Ovary (tissue), 9 donors: Measurements from ENCODE around the gene PNMA6F. TPM values are rescaled to one million over a fixed set of nuclear protein-coding genes. Genes with fewer than 3 reads are reported as not detected.
A peak's percentile ranks its signal among the peaks of the same experiment; 100 is the strongest.

Experiments
- DNase-seq, 5 donors: peaks; one replicate each; pipeline ENCODE4 v3.0.0-alpha.2; 2019 to 2020
- H3K27ac ChIP-seq, 2 donors: fragments of 200-600 bp; one replicate each; pipeline versions ENCODE4 v1.5.1 to v1.8.0; 2019 to 2022
- H3K27me3 ChIP-seq: fragments of 200-600 bp; one replicate; pipeline ENCODE4 v1.8.0; 2022
- H3K36me3 ChIP-seq: fragments of 200-600 bp; sonication (generic); one replicate; pipeline ENCODE4 v1.5.1; 2019
- H3K4me1 ChIP-seq: one replicate; pipeline ENCODE4 v1.8.1; 2013; ENCODE audit warnings: mild to moderate bottlenecking, moderate library complexity; ENCODE audit not compliant: insufficient read depth
- H3K4me3 ChIP-seq: fragments of 200-600 bp; sonication (generic); one replicate; pipeline ENCODE4 v1.5.1; 2017
- H3K9me3 ChIP-seq, 2 donors: fragments of 200-600 bp in 1 of 2; sonication (generic) in 1 of 2; one replicate each; pipeline versions ENCODE4 v1.5.1 to v1.8.1; 2013 to 2019; ENCODE audit warnings: mild to moderate bottlenecking in 1 of 2, moderate library complexity in 1 of 2
- EP300 ChIP-seq: sonication (generic); formaldehyde crosslinking; IDR thresholded peaks from one replicate; pipeline ENCODE4 v1.6.1; 2017; ENCODE audit warnings: antibody characterized with exemption
- POLR2A ChIP-seq: fragments of 450-650 bp; IDR thresholded peaks from one replicate; pipeline ENCODE4 v1.6.1; 2017; ENCODE audit warnings: antibody characterized with exemption, mild to moderate bottlenecking, moderate library complexity
- WGBS, 3 donors: extraction: QIAGEN DNeasy Blood & Tissue Kit in 1 of 3; methylation state at CpG; one replicate each; pipeline versions ENCODE4 v1.1.5 to v1.1.7; 2013 to 2017; 5-methylcytosine and 5-hydroxymethylcytosine counted together
- intact Hi-C, 4 donors: fragments of 100-400 bp; cut with DNase I; formaldehyde crosslinking; loops; one replicate each; pipeline versions ENCODE4 v1.11.0 to v1.15.1; 2022 to 2023
- polyA plus RNA-seq, 2 donors: library from polyadenylated mRNA; stranded (reverse); fragments of 200-250 nt in 1 of 2; fragments of 350-450 nt in 1 of 2; fragmentation: Illumina TruSeq in 1 of 2; extraction: RNeasy Lipid Tissue Mini Kit (QIAGEN cat#74804) in 1 of 2; gene quantifications; one replicate each; pipeline ENCODE4 v1.2.3, GENCODE V29; 2013 to 2014
- total RNA-seq, 7 donors: library from RNA; depleted of rRNA in 2 of 7; stranded (reverse); fragments of >200 nt in 2 of 7; fragmentation: NEBNext Ultra II Directional in 3 of 7; extraction: Animal tissue kit (Norgen Biotek cat#: 25700) in 3 of 7; gene quantifications; one replicate each; pipeline versions ENCODE4 v1.1.0 to v1.2.4, GENCODE V29; 2016 to 2023
- TF ChIP-seq, protein P1 (sequence below), 3 donors: fragments of 450-650 bp in 2 of 3; fragments of 200-600 bp in 1 of 3; IDR thresholded peaks; one replicate each; pipeline versions ENCODE4 v1.5.1 to v1.8.0; 2016 to 2022; ENCODE audit warnings: antibody characterized with exemption in 3 of 3, mild to moderate bottlenecking in 1 of 3
- donor health status: DM: no; HTN: no; CAD: no; lungs with moderate emphysema.
- donor health status: DM: no; HTN: no; CAD: no.
- donor health status: Bipolar disorder and iron deficiency.
- donor health status: DM: yes; HTN: yes; CAD: no.
- donor health status: DM: no; HTN: no; CAD: no.
- donor health status: DM: yes; HTN: yes; CAD: no.

The PNMA6F gene
- total and polyA plus RNA-seq, 9 donors: 0.04 TPM; not detected in 8

DNA sequence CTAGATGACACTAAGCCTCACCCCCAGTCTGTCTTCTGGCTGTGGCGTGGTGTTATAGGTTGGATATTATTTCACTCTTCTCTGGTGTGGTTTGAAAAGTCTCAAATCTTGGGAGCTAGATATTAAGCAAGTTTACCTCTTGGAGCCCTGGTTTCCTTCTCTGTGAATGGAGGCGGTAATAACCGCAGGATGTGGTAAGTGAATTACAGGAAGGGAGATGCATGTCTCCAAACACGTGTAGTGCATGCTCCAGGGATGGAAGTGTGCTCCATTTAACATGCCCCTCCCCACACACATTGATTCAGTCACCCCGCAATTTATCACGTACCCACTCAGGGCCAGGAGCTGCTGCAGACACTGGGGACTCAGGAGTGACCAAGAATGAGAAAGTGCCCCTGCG lies 17.3 kb upstream of the PNMA6F start:
- TF ChIP-seq, protein P1, sequence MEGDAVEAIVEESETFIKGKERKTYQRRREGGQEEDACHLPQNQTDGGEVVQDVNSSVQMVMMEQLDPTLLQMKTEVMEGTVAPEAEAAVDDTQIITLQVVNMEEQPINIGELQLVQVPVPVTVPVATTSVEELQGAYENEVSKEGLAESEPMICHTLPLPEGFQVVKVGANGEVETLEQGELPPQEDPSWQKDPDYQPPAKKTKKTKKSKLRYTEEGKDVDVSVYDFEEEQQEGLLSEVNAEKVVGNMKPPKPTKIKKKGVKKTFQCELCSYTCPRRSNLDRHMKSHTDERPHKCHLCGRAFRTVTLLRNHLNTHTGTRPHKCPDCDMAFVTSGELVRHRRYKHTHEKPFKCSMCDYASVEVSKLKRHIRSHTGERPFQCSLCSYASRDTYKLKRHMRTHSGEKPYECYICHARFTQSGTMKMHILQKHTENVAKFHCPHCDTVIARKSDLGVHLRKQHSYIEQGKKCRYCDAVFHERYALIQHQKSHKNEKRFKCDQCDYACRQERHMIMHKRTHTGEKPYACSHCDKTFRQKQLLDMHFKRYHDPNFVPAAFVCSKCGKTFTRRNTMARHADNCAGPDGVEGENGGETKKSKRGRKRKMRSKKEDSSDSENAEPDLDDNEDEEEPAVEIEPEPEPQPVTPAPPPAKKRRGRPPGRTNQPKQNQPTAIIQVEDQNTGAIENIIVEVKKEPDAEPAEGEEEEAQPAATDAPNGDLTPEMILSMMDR (IDR thresholded peaks at IDR 0.05): no peak
- TF ChIP-seq EP300 (no peak), POLR2A (no peak)
- peaks cover 10% of the 10 kb centered on the region for H3K4me1 ChIP-seq
- H3K27ac ChIP-seq: no peak overlapping the region
- no peaks in the 10 kb centered on the region for H3K27me3 ChIP-seq
- no peak for DNase-seq
- peaks cover 0 to 5% of the 10 kb centered on the region in 2 donors for H3K9me3 ChIP-seq
- no peak overlapping the region for H3K4me3 ChIP-seq
- intact Hi-C loops: no loop called here
- H3K36me3 ChIP-seq: no peaks in the 10 kb centered on the region
- 75 to 85% (median 78%) methylated on average over 7 of the region's 7 CpGs for WGBS, 3 donors

DNA sequence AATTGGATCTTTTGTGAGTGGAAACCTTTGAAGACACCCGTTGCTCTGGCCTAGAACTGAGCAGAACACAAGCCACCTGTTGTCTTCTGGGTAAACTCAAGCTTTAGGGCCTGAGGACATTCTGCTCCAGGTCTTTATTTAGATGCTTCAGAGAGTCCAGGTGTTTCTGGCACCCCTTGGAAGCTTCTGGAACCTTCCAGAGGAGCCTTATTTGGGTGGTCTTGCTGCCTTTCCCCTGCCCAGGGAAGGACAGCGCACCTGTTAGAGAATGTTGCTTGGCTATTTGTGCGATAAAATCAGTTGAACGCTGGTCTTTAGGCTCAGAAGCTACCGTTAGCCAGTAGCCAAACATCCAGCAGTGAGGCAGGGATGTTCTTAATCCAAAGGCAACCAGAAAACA lies 15.4 kb upstream of the PNMA6F start:
- WGBS, 3 donors: 54 to 70% (median 56%) methylated on average over 5 of the region's 5 CpGs
- peaks cover 0 to 5% of the 10 kb centered on the region in 2 donors for H3K9me3 ChIP-seq
- TF ChIP-seq EP300 (no peak), POLR2A (no peak)
- TF ChIP-seq, protein P1 (IDR thresholded peaks at IDR 0.05): no peak

DNA sequence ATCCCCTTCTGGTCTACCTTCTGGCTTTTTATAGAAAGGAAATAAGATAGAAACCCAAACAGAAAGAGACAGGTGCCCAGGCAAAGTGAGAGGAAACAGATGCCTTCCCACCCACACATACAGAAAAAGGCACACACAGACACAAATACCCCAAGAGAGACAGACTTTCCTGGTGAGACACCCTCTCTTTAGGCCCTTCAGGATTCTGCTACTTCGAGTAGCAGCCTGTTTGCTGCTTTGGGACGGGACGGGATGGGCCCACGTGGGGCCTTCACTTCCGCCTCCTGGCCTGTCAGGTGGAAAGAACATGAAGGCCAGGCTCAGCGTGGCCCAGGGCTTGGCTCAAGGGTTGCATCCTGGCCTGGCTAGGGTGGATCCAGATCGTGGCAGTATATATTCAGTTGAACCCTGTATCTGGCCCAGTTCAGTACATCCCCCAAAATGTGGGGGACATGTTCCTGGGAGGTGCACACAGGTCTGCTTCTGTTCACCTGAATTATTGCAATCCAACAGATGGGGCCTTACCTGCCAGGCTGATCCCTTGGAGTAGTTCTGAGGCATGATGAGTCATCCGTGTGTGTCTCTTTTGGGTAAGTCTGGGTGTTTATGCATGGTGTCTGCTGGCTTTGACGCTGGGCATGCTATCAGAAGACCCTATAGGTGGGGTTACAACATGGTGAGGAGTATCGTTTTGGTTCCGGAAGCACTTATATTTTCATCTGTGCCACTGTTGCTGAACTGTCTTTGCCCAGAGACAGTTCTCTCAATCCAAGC lies 14.7 kb upstream of the PNMA6F start:
- TF ChIP-seq, protein P1 (IDR thresholded peaks at IDR 0.05): no peak
- no peak for TF ChIP-seq POLR2A
- no peak for TF ChIP-seq EP300
- no peaks in the 10 kb centered on the region for H3K36me3 ChIP-seq
- DNase-seq: peak in 1 of 5 donors; percentile 13
- no peak overlapping the region for H3K4me3 ChIP-seq
- H3K27me3 ChIP-seq: no peaks in the 10 kb centered on the region
- H3K4me1 ChIP-seq: peaks cover 7% of the 10 kb centered on the region
- intact Hi-C loops: no loop called here
- peak overlapping the region in 1 of 2 donors; percentile 17 for H3K27ac ChIP-seq
- H3K9me3 ChIP-seq: peaks cover 0 to 5% of the 10 kb centered on the region in 2 donors
- WGBS, 3 donors: 30 to 57% (median 46%) methylated on average over 11 of the region's 11 CpGs

More for the DNA sequence above, 15.4 kb upstream of the PNMA6F start:
- H3K4me1 ChIP-seq: peaks cover 7% of the 10 kb centered on the region
- no peak overlapping the region for H3K4me3 ChIP-seq
- no peaks in the 10 kb centered on the region for H3K36me3 ChIP-seq
- no peaks in the 10 kb centered on the region for H3K27me3 ChIP-seq
- intact Hi-C loops: no loop called here
- peak overlapping the region in 1 of 2 donors; percentile 17 for H3K27ac ChIP-seq
- DNase-seq: no peak

DNA sequence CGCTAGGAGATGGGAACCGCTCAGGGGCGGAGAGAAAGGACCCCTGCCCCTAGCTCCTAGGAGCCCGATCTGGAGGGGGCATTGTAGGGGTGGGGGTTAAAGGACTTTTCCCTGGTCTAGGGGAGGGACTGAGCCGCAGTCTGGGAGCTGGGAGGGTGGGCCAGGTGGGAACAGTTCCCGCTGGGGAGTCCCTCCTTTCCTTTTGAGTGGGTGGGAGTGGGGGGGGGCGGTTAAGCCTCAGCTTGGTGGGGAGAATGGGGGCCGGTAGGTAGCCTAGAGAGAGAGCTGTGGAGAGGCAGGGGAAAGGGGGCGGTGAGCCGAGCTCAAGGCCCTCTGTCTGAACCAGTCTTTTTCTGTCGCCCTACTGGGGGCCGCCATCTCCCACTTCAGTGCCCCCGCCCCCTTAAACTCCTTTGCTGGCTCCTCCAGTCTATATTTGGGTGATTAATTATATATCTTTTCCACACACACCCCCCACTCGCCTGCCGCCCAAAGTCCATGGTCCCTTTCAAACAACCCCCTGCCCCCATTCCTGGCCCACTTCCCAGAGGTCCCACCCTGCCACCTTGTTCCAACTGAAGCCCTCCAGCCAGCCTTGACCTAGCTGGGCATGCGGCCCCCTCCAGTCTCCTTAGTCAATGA lies 13.2 kb upstream of the PNMA6F start:
- Histone ChIP-seq H3K27me3 (no peaks in the 10 kb centered on the region), H3K4me1 (peaks cover 3% of the 10 kb centered on the region), H3K9me3 (no peaks in the 10 kb centered on the region), H3K36me3 (no peaks in the 10 kb centered on the region), H3K27ac (peak overlapping the region; percentile 53 to 68), H3K4me3 (peak overlapping the region; percentile 71)
- DNase-seq: peak in 2 of 5 donors; percentile 24 to 54
- intact Hi-C loops: no loop called here
- TF ChIP-seq POLR2A (no peak), EP300 (no peak)
- TF ChIP-seq, protein P1 (IDR thresholded peaks at IDR 0.05): no peak
- 34 to 43% (median 38%) methylated on average over 15 to 16 of the region's 16 CpGs for WGBS, 3 donors
